HG03469 (cell line): ENCODE results near the gene MED13L.
A peak's percentile ranks its signal among the peaks of the same experiment; 100 is the strongest.

Experiments
- ATAC-seq: cut with Tn5 transposase; IDR thresholded peaks from one replicate; pipeline ENCODE4 v1.9.1; 2021; ENCODE audit warnings: mild to moderate bottlenecking, moderate library complexity, moderate number of reproducible peaks; ENCODE audit not compliant: unreplicated experiment

MED13L gene

GRCh38 chr12:116277467-116278278, at the start of gene MED13L:
MED13L (minus strand) TSS chr12:116277693; CDS start chr12:116277131, 562 bp downstream.
- peak; percentile 53 for ATAC-seq

GRCh38 chr12:116325336-116325664, 47.8 kb upstream of the MED13L start:
- ATAC-seq: peak; percentile 71

GRCh38 chr12:116324654-116325335, 47.3 kb upstream of the MED13L start:
- ATAC-seq: no peak

GRCh38 chr12:116323406-116324386, 46.2 kb upstream of the MED13L start:
- no peak for ATAC-seq

- no peak for ATAC-seq
These were observed 44.4 kb upstream of the MED13L start for GRCh38 chr12:116321913-116322312.

GRCh38 chr12:116320791-116321217, 43.3 kb upstream of the MED13L start:
- ATAC-seq: no peak

GRCh38 chr12:116319898-116320621, 42.6 kb upstream of the MED13L start:
- no peak for ATAC-seq

GRCh38 chr12:116319233-116319897, 41.9 kb upstream of the MED13L start:
- ATAC-seq: no peak

- ATAC-seq: no peak
These were observed 41.2 kb upstream of the MED13L start for GRCh38 chr12:116318576-116319232.

GRCh38 chr12:116317986-116318575, 40.6 kb upstream of the MED13L start:
- ATAC-seq: no peak

- ATAC-seq: no peak
These were observed 39.6 kb upstream of the MED13L start for GRCh38 chr12:116317139-116317538.

GRCh38 chr12:116314477-116314876, 37.0 kb upstream of the MED13L start:
- ATAC-seq: no peak

- no peak for ATAC-seq
These were observed 35.9 kb upstream of the MED13L start for GRCh38 chr12:116313194-116313927.

GRCh38 chr12:116310082-116310481, 32.6 kb upstream of the MED13L start:
- no peak for ATAC-seq

- no peak for ATAC-seq
These were observed 31.9 kb upstream of the MED13L start for GRCh38 chr12:116309343-116309742.

GRCh38 chr12:116308647-116309046, 31.2 kb upstream of the MED13L start:
- ATAC-seq: no peak

- ATAC-seq: no peak
These were observed 29.5 kb upstream of the MED13L start for GRCh38 chr12:116306968-116307367.

- no peak for ATAC-seq
These were observed 29.0 kb upstream of the MED13L start for GRCh38 chr12:116306506-116306905.
